ENCODE measurements around the gene MCRIP1. TPM values are rescaled to one million over a fixed set of nuclear protein-coding genes. Genes with fewer than 3 reads are reported as not detected.

MCRIP1 gene
- total RNA-seq, 1 experiment from 2014 or later = 59.7 TPM

DNA sequence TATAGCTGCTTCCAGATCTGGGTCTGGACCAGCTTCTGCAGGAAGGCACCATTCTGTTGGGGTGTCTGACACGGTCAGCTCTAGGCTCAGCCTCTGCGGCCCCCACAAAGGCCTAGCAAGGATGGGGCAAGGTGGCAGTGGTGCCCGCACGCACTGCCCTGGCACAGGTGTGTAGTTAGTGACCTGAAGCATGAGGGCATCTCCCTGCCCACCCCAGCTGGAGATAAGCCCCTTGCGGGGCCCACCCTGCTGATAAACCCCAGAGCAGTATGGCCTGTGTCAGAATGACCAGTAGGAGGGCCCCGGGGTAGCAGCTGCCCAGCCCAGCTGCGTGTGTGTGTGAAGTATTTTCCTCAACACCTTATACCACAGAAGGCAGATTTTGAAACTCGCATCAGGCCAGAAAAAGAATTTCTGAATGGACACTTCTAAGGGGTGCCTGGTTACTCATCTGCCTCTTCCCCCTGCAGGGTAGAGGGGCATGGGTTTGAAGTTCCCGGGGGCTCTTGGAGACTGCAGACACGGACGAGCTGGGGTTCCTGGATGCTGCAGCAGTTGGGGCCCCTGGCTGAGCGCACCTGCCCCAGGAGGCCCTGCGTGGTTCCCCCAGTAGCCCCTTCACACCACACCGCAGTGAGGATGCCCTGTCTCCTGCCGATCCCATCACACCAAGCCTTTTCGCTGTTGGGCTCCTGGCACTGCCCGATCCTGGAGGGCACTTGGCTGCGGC lies 33.5 kb upstream of the MCRIP1 start:
- H3K4me3 Mint-ChIP-seq (ENCODE audit: unreplicated experiment) = peak overlapping the region; percentile 44
- H3K36me3 Mint-ChIP-seq (ENCODE audit: insufficient read depth, unreplicated experiment) = peaks cover 95% of the 10 kb centered on the region
- H3K27me3 Mint-ChIP-seq (ENCODE audit: insufficient read depth, unreplicated experiment) = no peaks in the 10 kb centered on the region
- POLR2A ChIA-PET = interaction anchor here (0.7 to 1.1 kb wide), 2 partner anchors 33 to 232 kb away, joined by 3 to 5 read pairs; no protein-coding TSS in a partner anchor
- no peak for DNase-seq
- intact Hi-C loops (cut with micrococcal nuclease; ENCODE audit: unreplicated experiment) = no loop called here
- H3K9me3 Mint-ChIP-seq (ENCODE audit: unreplicated experiment) = no peaks in the 10 kb centered on the region
- TF ChIP-seq, protein P1, sequence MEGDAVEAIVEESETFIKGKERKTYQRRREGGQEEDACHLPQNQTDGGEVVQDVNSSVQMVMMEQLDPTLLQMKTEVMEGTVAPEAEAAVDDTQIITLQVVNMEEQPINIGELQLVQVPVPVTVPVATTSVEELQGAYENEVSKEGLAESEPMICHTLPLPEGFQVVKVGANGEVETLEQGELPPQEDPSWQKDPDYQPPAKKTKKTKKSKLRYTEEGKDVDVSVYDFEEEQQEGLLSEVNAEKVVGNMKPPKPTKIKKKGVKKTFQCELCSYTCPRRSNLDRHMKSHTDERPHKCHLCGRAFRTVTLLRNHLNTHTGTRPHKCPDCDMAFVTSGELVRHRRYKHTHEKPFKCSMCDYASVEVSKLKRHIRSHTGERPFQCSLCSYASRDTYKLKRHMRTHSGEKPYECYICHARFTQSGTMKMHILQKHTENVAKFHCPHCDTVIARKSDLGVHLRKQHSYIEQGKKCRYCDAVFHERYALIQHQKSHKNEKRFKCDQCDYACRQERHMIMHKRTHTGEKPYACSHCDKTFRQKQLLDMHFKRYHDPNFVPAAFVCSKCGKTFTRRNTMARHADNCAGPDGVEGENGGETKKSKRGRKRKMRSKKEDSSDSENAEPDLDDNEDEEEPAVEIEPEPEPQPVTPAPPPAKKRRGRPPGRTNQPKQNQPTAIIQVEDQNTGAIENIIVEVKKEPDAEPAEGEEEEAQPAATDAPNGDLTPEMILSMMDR (IDR thresholded peaks at IDR 0.05; ENCODE audit: insufficient read depth in 1 of 2, low read depth in 1 of 2, low read length in 1 of 2, severe bottlenecking in 1 of 2, unreplicated experiment in 1 of 2) = no peak
- Histone ChIP-seq H3K9me3 (no peaks in the 10 kb centered on the region), H3K4me3 (ENCODE audit: low read depth, low read length) (no peak overlapping the region), H3K36me3 (ENCODE audit: control insufficient read depth, insufficient read depth, low read length) (peaks cover 4% of the 10 kb centered on the region; the same call in 1 of the 2 replicates), H3K4me1 (peaks cover 48% of the 10 kb centered on the region), H3K27me3 (replicated peaks; ENCODE audit: control insufficient read depth, insufficient read depth, low read length) (no peaks in the 10 kb centered on the region)
- CTCF ChIA-PET = no interaction called here
- H3K4me1 Mint-ChIP-seq (ENCODE audit: low read depth, unreplicated experiment) = peaks cover 27% of the 10 kb centered on the region
- no TSS peak for BruUV-seq (replicated peaks)
- peak overlapping the region; percentile 90 for H3K27ac Mint-ChIP-seq (ENCODE audit: unreplicated experiment)

DNA sequence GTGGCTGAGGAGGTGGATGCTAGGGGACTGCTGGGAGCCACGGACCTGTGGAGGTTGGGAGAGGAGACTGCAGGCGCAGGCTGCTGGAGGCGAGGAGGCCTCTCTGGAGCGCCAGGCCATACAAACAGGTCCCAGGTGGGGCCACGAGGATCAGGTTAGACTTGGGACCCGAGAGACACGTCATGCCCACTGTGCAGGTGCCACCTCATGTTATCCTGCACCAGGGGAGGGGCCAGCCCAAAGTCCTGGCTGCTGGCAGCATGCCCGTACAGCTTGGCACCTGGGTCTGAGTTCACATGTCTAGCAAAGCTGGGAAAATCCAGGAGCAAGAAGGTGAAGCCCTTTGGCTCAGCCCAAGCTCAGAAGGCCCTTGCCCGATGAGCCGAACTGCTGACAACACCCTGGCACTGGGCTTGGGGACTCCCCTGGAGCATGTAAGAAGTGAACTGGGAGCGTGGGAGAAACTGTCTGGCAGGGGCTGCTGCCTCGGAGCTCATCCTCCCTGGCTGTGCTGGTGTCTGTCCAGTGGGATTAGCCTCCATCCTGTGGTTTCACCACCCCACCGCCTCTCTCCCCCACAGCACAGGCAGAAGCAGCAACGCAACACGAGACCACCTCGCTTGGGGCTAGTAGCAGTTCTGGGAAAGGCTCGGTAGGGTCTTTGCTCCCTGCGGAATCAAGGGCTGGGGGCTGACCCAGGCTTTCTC lies 32.8 kb upstream of the MCRIP1 start:
- peaks cover 95% of the 10 kb centered on the region for H3K36me3 Mint-ChIP-seq (ENCODE audit: insufficient read depth, unreplicated experiment)
- H3K9me3 Mint-ChIP-seq (ENCODE audit: unreplicated experiment) = no peaks in the 10 kb centered on the region
- CTCF ChIA-PET = interaction anchor here (0.6 kb wide), 1 partner anchor 266 kb away, joined by 4 read pairs; no protein-coding TSS in a partner anchor
- BruUV-seq (replicated peaks) = no TSS peak
- peaks cover 4% of the 10 kb centered on the region; the same call in 1 of the 2 replicates for H3K36me3 ChIP-seq (ENCODE audit: control insufficient read depth, insufficient read depth, low read length)
- H3K27me3 Mint-ChIP-seq (ENCODE audit: insufficient read depth, unreplicated experiment) = no peaks in the 10 kb centered on the region
- no peaks in the 10 kb centered on the region for H3K9me3 ChIP-seq
- intact Hi-C loops (cut with micrococcal nuclease; ENCODE audit: unreplicated experiment) = no loop called here
- H3K4me3 Mint-ChIP-seq (ENCODE audit: unreplicated experiment) = peak overlapping the region; percentile 22
- H3K4me3 ChIP-seq (ENCODE audit: low read depth, low read length) = no peak overlapping the region
- peak overlapping the region; percentile 90 for H3K27ac Mint-ChIP-seq (ENCODE audit: unreplicated experiment)
- DNase-seq = no peak
- peaks cover 27% of the 10 kb centered on the region for H3K4me1 Mint-ChIP-seq (ENCODE audit: low read depth, unreplicated experiment)
- POLR2A ChIA-PET = no interaction called here
- peaks cover 48% of the 10 kb centered on the region for H3K4me1 ChIP-seq
- TF ChIP-seq, protein P1 (IDR thresholded peaks at IDR 0.05; ENCODE audit: insufficient read depth in 1 of 2, low read depth in 1 of 2, low read length in 1 of 2, severe bottlenecking in 1 of 2, unreplicated experiment in 1 of 2) = no peak
- H3K27me3 ChIP-seq (replicated peaks; ENCODE audit: control insufficient read depth, insufficient read depth, low read length) = no peaks in the 10 kb centered on the region

DNA sequence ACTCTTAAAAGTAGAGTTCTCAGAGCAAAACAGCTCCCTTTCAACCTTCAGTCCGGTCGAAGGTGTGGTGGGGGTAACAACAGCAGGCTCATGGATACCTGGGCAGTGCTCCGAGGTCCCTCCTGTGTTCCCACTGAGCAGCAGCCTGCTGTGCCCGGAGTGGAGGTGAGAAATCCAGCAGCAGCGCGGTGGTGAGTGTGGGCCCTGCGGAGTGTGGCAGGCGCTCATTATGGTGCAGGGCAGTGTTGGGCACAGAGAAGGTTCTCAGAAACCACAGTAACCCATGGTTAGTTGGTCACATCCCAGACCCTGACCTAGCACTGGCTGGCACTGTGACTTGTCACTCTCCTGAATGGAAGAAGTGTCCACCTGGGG lies 32.3 kb upstream of the MCRIP1 start:
- H3K9me3 ChIP-seq = no peaks in the 10 kb centered on the region
- no TSS peak for BruUV-seq (replicated peaks)
- ChIA-PET POLR2A (no interaction called here), CTCF (interaction anchor here (0.6 kb wide), 1 partner anchor 267 kb away, joined by 4 read pairs; no protein-coding TSS in a partner anchor)
- H3K4me1 Mint-ChIP-seq (ENCODE audit: low read depth, unreplicated experiment) = peaks cover 27% of the 10 kb centered on the region
- H3K4me3 Mint-ChIP-seq (ENCODE audit: unreplicated experiment) = peak overlapping the region; percentile 22
- no peaks in the 10 kb centered on the region for H3K27me3 ChIP-seq (replicated peaks; ENCODE audit: control insufficient read depth, insufficient read depth, low read length)
- peak overlapping the region; percentile 90 for H3K27ac Mint-ChIP-seq (ENCODE audit: unreplicated experiment)
- intact Hi-C loops (cut with micrococcal nuclease; ENCODE audit: unreplicated experiment) = no loop called here
- no peaks in the 10 kb centered on the region for H3K9me3 Mint-ChIP-seq (ENCODE audit: unreplicated experiment)
- no peak for DNase-seq
- peaks cover 98% of the 10 kb centered on the region for H3K36me3 Mint-ChIP-seq (ENCODE audit: insufficient read depth, unreplicated experiment)
- H3K4me3 ChIP-seq (ENCODE audit: low read depth, low read length) = no peak overlapping the region
- no peaks in the 10 kb centered on the region for H3K27me3 Mint-ChIP-seq (ENCODE audit: insufficient read depth, unreplicated experiment)
- peaks cover 48% of the 10 kb centered on the region for H3K4me1 ChIP-seq
- peaks cover 4% of the 10 kb centered on the region; the same call in 1 of the 2 replicates for H3K36me3 ChIP-seq (ENCODE audit: control insufficient read depth, insufficient read depth, low read length)
- TF ChIP-seq, protein P1 (IDR thresholded peaks at IDR 0.05; ENCODE audit: insufficient read depth in 1 of 2, low read depth in 1 of 2, low read length in 1 of 2, severe bottlenecking in 1 of 2, unreplicated experiment in 1 of 2) = no peak

All from Caco-2 (cell line).